VCaP (cell line): ENCODE measurements around the gene FRRS1.
"Not testable (repeated sequence)": the region's sequence is repeated elsewhere in the genome, so short reads cannot be mapped to it uniquely, and the experiment has no call there.

Source experiments
- H3K27ac ChIP-seq: fragments of 450-650 bp; 2 replicates; pipeline ENCODE4 v1.5.1; 2017
- TF ChIP-seq, protein P1 (sequence below): fragments of 450-650 bp; conservative IDR thresholded peaks from 2 replicates; pipeline ENCODE4 v1.5.1; 2017; ENCODE audit warnings: mild to moderate bottlenecking, moderate library complexity

FRRS1 gene

DNA sequence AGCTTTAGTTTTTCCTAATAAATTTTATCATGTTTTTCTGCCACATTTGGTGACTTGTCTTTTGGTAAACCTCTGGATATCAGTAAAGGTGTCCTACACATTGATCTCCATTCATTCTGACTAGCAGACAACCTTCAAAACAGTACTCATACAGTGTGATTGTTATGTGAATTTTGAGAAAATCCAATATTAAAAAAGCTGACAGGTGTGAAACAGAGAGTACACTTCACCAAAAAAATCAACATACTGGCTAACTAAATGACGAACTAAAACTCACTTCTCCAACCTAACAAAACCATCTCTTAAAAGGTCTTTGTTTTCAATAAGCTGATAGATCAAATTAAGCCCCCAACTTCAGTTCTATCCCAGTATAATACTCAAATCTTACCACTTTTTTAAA, 1.5 kb downstream of the FRRS1 start:
- peak overlapping the region; percentile 87 for H3K27ac ChIP-seq
- TF ChIP-seq, protein P1, sequence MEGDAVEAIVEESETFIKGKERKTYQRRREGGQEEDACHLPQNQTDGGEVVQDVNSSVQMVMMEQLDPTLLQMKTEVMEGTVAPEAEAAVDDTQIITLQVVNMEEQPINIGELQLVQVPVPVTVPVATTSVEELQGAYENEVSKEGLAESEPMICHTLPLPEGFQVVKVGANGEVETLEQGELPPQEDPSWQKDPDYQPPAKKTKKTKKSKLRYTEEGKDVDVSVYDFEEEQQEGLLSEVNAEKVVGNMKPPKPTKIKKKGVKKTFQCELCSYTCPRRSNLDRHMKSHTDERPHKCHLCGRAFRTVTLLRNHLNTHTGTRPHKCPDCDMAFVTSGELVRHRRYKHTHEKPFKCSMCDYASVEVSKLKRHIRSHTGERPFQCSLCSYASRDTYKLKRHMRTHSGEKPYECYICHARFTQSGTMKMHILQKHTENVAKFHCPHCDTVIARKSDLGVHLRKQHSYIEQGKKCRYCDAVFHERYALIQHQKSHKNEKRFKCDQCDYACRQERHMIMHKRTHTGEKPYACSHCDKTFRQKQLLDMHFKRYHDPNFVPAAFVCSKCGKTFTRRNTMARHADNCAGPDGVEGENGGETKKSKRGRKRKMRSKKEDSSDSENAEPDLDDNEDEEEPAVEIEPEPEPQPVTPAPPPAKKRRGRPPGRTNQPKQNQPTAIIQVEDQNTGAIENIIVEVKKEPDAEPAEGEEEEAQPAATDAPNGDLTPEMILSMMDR, result no peak

DNA sequence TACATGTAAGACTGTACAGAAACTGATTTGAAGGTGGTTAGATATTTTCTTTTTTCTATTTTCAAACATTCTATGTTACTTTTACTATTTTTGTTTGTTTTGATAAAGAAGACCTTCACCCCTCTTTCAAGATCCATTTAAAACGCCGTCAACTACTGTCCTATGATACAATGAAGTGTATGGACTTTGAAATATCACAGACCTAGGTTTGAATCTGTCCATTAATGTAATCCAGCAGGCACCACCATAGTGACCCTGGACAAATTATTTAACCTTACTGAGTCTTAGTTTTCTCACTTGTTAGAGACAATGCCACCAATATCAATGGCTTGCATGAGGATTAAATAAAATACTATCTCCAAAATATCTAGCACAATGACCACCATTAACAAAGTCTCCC, 2.0 kb downstream of the FRRS1 start:
- TF ChIP-seq, protein P1, result no peak
- no peak overlapping the region for H3K27ac ChIP-seq

DNA sequence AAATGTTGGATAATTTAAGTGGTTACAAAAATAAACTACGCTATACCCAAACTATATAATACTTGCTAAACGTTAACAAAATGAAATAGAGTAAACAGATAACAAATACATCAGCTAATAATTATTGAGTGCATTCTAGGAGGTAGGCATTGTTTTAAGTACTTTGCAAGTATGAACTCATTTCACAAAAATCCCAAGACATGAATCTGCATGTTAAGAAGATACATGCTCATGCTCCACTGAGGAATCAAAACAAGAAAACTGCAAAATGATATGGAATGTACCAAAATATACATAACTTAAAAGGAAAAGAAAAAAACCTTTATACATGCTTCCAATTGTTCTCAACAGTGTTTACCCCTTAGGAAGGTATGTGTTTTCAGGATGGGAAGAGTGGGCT, 2.5 kb downstream of the FRRS1 start:
- TF ChIP-seq, protein P1, result no peak

DNA sequence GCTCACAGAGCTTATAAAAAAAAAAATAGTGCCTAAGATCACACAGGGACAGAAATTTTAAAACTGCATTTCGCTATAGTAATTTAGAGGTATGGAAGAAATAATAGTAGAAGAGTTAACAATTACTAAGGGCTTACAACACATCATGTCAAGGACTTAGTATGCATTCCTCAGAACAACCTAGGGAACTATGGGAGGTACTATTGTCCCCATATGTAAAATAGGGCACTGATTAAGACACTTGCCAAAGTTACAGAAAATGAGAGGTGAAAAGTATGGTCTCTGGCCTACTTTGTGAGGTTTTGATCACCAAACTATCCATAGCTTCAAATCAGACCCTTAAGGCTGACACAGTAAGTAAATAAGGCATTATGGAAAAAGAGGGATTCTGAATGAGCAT, 4.7 kb downstream of the FRRS1 start:
- no peak overlapping the region for H3K27ac ChIP-seq
- TF ChIP-seq, protein P1, result no peak

More for the DNA sequence above, 2.5 kb downstream of the FRRS1 start:
- no peak overlapping the region for H3K27ac ChIP-seq

DNA sequence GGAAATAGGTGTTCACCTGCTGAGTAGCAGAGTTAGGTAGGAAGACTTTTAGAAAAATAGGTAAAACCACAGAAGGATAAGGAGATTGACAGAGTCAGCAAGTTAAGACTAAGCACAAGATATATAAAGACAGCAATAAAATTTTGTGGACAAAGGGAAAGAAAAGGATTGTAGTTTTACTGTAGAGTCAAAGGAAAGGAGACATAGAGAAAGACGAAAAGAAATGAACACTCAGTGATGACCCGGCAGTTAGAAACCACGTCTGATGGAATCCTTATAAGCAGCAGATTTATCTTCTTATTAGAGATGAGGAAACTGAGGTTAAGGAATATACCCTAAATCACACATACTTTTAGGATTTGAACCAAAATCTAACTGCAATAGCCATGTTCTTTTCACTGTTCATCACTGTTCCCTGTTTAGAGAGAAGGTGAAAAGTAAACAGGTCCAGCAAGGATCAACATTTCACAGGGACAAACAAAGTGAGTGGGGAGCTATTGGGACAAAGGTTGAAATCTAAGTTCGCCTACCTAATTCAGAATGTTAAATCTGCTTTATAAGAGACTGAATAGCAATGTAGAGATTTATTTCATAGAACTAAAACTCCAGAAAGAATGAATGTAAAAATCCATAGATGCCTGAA, 6.8 kb downstream of the FRRS1 start:
- TF ChIP-seq, protein P1, result no peak

DNA sequence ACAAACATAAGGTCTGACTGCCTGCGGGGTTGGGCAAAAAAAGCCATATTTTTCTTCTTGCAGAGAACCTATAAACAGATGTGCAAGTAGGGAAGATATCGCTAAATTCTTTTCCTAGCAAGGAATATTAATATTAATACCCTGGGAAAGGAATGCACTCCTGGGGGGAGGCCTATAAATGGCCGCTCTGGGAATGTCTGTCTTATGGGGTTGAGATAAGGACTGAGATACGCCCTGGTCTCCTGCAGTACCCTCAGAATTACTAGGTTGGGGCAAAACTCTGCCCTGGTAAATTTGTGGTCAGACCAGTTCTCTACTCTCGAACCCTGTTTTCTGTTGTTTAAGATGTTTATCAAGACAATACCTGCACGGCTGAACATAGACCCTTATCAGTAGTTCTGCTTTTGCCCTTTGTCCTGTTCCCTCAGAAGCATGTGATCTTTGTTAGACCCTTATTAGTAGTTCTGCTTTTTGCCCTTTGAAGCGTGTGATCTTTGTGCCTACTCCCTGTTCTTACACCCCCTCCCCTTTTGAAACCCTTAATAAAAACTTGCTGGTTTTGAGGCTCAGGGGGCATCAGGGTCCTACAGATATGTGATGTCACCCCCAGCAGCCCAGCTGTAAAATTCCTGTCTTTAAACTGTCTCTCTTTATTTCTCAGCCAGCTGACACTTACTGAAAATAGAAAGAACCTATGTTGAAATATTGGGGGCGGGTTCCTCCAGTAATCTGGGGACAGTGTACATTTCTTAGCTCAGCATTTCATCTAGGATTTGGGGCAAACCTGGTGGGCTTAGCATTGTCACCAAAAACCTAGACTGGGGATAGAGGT, 7.5 kb downstream of the FRRS1 start:
- not testable (repeated sequence) for H3K27ac ChIP-seq

More for the DNA sequence above, 6.8 kb downstream of the FRRS1 start:
- no peak overlapping the region for H3K27ac ChIP-seq

DNA sequence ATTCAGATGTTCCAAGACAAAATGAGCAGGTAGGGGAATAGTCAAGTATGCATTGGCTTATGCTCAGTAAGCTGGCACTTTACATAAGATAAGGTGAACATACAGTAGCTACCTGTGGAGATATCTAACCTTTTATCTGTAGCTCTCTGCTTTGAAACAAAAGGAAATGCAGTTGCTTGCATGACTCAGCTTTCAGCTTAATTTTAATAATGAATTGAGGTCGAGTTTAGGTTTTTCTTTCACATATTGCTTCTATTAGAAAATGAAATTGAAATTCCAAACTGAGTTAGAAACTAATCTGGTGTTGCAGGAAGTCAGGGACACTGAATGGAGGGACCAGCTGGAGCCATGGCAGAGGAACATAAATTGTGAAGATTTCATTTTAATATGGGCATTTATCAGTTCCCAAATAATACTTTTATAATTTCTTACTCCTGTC, 8.3 kb downstream of the FRRS1 start:
- TF ChIP-seq, protein P1, result no peak
- H3K27ac ChIP-seq, result no peak overlapping the region

DNA sequence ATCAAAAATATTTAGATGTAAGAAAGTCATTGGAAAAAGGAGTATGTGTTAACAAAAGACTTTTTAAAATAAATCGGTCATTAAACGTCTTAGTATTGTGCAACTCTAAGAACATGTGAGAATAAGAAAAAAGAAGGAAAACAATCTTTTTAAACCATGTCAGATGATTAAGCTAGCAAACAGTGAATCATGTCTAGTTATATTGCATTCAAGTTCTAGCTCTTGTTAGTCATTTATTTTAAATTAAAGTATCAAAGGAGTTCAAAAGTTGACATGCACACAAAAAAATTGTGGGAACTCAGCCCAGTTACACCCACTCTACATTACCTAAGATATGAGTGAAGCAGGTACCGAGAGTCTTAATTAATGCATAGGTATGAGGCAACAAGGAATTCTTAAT, 9.8 kb downstream of the FRRS1 start:
- TF ChIP-seq, protein P1, result no peak
- H3K27ac ChIP-seq, result no peak overlapping the region
